Measurements from ENCODE around the gene B4GALNT3. TPM values are rescaled to one million over a fixed set of nuclear protein-coding genes. Genes with fewer than 3 reads are reported as not detected.

The B4GALNT3 gene
- total and polyA plus RNA-seq, 2 of the 13 experiments (the other 11 are each of a cell fraction or from before 2014, with no cell fraction given) = 3.2 to 4.4 TPM

GRCh38 chr12:570921-571794 is 111.4 kb downstream of the B4GALNT3 start (continued):
- TF ChIP-seq ASH2L (IDR thresholded peaks at IDR 0.05; ENCODE audit: insufficient read length, low read depth, low read length) (no peak), KLF12 (CRISPR knock-in tag; IDR thresholded peaks at IDR 0.05; ENCODE audit: borderline replicate concordance) (no peak), SRSF9 (IDR thresholded peaks at IDR 0.05; ENCODE audit: borderline replicate concordance, insufficient read depth, low read depth, low read length, poor library complexity, severe bottlenecking) (no peak), SYNCRIP (IDR thresholded peaks at IDR 0.05; ENCODE audit: insufficient read depth, low read depth, low read length) (no peak), TOE1 (CRISPR knock-in tag; IDR thresholded peaks at IDR 0.05) (no peak), ZMYM2 (CRISPR knock-in tag; IDR thresholded peaks at IDR 0.05) (no peak), ZNF451 (CRISPR knock-in tag; IDR thresholded peaks at IDR 0.05) (no peak), EP300 (IDR thresholded peaks at IDR 0.05; ENCODE audit: low read depth in 2 of 2, low read length in 2 of 2) (no peak; a peak in 2 of 4 replicates), EP300 (CRISPR knock-in tag; IDR thresholded peaks at IDR 0.05; ENCODE audit: borderline replicate concordance) (no peak), ZNF773 (CRISPR knock-in tag; IDR thresholded peaks at IDR 0.05; ENCODE audit: borderline replicate concordance) (no peak), BORCS8-MEF2B (CRISPR knock-in tag; IDR thresholded peaks at IDR 0.05) (0 out of 2 replicates have a peak, but pooled peaks have one; percentile 8), ATF3 (CRISPR knock-in tag; IDR thresholded peaks at IDR 0.05) (no peak), DRAP1 (CRISPR knock-in tag; IDR thresholded peaks at IDR 0.05) (no peak), HMGA1 (CRISPR knock-in tag; conservative IDR thresholded peaks at IDR 0.05) (no peak), FOXJ3 (CRISPR knock-in tag; IDR thresholded peaks at IDR 0.05; ENCODE audit: borderline replicate concordance) (no peak), ZNF3 (CRISPR knock-in tag; IDR thresholded peaks at IDR 0.05) (no peak), ARNT2 (CRISPR knock-in tag; IDR thresholded peaks at IDR 0.05; ENCODE audit: low read depth) (no peak), ARID2 (CRISPR knock-in tag; IDR thresholded peaks at IDR 0.05; ENCODE audit: borderline replicate concordance) (no peak), KDM2A (CRISPR knock-in tag; IDR thresholded peaks at IDR 0.05; ENCODE audit: borderline replicate concordance, low read depth) (no peak), PRMT3 (CRISPR knock-in tag; IDR thresholded peaks at IDR 0.05; ENCODE audit: borderline replicate concordance, low read depth) (no peak), SCMH1 (CRISPR knock-in tag; IDR thresholded peaks at IDR 0.05; ENCODE audit: borderline replicate concordance) (no peak), EED (CRISPR knock-in tag; IDR thresholded peaks at IDR 0.05) (peak; percentile 75), PBX2 (CRISPR knock-in tag; IDR thresholded peaks at IDR 0.05) (peak; percentile 73; the same call in 1 of the 2 replicates), ZNF326 (CRISPR knock-in tag; IDR thresholded peaks at IDR 0.05; ENCODE audit: borderline replicate concordance) (no peak)
- TF ChIP-seq, protein P1, sequence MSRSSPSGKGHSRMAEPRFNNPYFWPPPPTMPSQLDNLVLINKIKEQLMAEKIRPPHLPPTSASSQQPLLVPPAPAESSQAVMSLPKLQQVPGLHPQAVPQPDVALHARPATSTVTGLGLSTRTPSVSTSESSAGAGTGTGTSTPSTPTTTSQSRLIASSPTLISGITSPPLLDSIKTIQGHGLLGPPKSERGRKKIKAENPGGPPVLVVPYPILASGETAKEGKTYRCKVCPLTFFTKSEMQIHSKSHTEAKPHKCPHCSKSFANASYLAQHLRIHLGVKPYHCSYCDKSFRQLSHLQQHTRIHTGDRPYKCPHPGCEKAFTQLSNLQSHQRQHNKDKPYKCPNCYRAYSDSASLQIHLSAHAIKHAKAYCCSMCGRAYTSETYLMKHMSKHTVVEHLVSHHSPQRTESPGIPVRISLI (CRISPR knock-in tag; IDR thresholded peaks at IDR 0.05; ENCODE audit: borderline replicate concordance) = no peak
